ENCODE data around the gene EFCC1. TPM values are rescaled to one million over a fixed set of nuclear protein-coding genes. Genes with fewer than 3 reads are reported as not detected.

The EFCC1 gene
- polyA plus RNA-seq, 2 of the 4 experiments (the other 2 are of a cell fraction), result 0.04 TPM; not detected in 1

DNA sequence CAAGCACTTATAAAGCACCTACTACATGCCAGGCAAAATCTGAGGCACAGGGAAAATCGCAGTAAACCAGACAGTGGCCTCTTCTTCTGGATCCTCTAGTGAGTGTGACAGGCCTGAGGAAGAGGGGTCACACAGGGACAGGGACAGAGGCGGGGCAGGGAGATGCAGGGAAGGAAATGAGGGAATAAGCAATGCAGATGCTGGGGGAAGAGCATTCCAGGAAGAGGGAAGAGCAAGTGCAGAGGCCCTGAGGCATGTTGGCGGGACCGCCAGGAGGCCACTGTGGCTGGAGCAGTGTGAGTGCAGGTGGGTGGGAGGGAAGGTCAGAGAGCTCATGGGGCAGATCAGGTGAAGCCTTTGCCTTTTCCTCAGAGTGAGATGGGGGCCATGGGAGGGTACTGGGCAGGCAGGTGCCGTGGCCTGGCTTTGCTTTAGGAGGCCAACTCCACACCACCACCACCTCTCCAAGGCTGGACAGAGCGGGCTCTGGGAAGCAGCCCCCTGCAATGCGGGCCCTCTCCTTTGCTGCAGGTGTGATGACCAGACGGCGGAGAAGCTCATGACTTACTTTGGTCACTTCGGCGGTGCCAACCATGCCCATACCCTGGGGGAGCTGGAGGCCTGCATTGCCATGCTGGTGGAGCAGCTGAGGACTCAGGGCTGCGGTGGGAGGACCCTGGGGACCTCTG is 32.7 kb downstream of the EFCC1 start:
- H3K9me3 ChIP-seq, result peaks cover 5% of the 10 kb centered on the region; the same call in 1 of the 3 replicates
- TF ChIP-seq HOXB13 (CRISPR knock-in tag; IDR thresholded peaks at IDR 0.05; ENCODE audit: low read depth), result no peak
- TF ChIP-seq POLR2A (IDR thresholded peaks at IDR 0.05; ENCODE audit: low read length), result no peak
- TF ChIP-seq RFX5 (IDR thresholded peaks at IDR 0.05), result no peak
- WGBS (ENCODE audit: missing lambda C conversion rate), result 54% methylated on average over 5 of the region's 12 CpGs

DNA sequence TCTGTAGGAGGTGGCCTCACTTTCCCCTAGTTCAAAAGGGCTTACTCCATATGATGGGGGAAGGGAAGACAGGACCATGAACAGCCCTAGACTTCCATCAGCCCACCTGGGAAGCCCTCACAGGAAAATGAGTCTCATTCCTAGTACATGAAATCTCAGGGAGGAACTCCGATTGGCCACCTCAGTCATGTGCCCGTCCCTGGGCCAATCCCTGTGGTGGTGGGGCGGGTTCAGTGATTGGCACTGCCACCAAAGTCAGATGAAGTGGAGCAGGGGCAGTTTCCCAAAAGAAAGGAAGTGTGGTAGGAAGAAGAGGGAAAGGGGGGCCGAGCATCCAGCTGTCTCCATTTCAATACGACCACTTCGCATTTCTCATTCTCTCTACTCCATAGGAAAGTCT is 33.5 kb downstream of the EFCC1 start:
- no peak for TF ChIP-seq RFX5 (IDR thresholded peaks at IDR 0.05)
- TF ChIP-seq, protein P1, sequence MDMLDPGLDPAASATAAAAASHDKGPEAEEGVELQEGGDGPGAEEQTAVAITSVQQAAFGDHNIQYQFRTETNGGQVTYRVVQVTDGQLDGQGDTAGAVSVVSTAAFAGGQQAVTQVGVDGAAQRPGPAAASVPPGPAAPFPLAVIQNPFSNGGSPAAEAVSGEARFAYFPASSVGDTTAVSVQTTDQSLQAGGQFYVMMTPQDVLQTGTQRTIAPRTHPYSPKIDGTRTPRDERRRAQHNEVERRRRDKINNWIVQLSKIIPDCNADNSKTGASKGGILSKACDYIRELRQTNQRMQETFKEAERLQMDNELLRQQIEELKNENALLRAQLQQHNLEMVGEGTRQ (IDR thresholded peaks at IDR 0.05), result peak; percentile 70
- no peak for TF ChIP-seq HDAC2 (IDR thresholded peaks at IDR 0.05)
- H3K27ac ChIP-seq, result no peak overlapping the region
- WGBS (ENCODE audit: missing lambda C conversion rate), result 67% methylated on average over 6 of the region's 6 CpGs
- FAIRE-seq (no peak), ATAC-seq (peak in 1 of 2 experiments; percentile 83; a peak in 3 of 6 replicates), DNase-seq (ENCODE audit: low read depth in 1 of 2, low spot score in 1 of 2) (peak in 1 of 2 experiments; percentile 28)
- ChIA-PET POLR2A (no interaction called here), CTCF (no interaction called here)
- H3K4me3 ChIP-seq, result no peak overlapping the region
- H3K4me1 ChIP-seq, result no peaks in the 10 kb centered on the region
- no peak overlapping the region for H3K4me2 ChIP-seq
- H3K9me3 ChIP-seq, result peaks cover 5% of the 10 kb centered on the region; the same call in 1 of the 3 replicates

More for the DNA sequence above, 32.7 kb downstream of the EFCC1 start:
- Histone ChIP-seq H3K4me3 (no peak overlapping the region), H3K4me2 (no peak overlapping the region), H3K4me1 (no peaks in the 10 kb centered on the region), H3K27ac (no peak overlapping the region)
- no peak for DNase-seq (ENCODE audit: low read depth in 1 of 2, low spot score in 1 of 2)
- POLR2A ChIA-PET, result no interaction called here
- no peak for FAIRE-seq
- CTCF ChIA-PET, result interaction anchor here (1.6 kb wide), 1 partner anchor 128 kb away, joined by 3 read pairs; no protein-coding TSS in a partner anchor
- no peak for ATAC-seq

DNA sequence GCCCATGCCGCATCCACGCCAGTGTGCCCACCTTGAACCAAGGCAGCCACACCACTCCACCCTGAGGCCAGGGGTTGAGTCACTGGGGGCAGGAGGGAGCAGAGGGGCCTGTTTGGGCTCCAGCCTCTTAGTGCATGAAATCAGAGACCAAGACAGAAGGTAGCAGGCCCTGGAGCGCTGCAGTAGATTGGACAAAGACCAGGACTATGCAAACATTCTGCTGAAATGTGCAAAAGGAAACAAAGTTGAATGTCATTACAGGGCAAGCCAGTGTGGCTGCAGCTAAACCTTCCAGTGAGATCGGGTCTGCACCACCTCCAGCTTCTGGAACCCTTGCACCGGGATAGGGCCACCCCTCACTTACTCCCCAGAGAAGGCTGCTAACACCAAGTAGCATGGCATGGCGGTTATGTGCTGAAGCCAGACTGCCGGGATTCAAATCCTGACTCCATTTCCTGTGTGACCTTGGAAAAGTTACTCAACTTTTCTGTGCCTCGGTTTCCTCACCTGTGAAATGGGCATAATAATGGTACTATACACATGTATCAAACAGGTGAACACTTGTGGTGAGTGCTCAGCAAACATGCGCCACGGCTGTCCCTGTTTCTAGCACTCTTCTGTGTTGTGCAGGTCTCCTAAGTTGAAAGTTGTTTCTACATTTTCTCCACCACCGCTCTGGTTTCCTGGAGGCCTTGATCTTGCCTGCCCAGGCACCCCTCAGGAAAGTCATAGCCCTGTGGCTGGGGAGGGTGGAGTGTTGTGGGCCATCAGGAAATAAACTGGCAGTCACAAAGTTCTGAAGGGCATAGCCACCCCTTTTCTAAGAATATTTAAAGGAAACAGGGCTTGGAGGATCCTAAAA is 34.5 kb downstream of the EFCC1 start:
- DNase-seq (ENCODE audit: low read depth in 1 of 2, low spot score in 1 of 2) (no peak), ATAC-seq (no peak), FAIRE-seq (no peak)
- TF ChIP-seq, protein P2, sequence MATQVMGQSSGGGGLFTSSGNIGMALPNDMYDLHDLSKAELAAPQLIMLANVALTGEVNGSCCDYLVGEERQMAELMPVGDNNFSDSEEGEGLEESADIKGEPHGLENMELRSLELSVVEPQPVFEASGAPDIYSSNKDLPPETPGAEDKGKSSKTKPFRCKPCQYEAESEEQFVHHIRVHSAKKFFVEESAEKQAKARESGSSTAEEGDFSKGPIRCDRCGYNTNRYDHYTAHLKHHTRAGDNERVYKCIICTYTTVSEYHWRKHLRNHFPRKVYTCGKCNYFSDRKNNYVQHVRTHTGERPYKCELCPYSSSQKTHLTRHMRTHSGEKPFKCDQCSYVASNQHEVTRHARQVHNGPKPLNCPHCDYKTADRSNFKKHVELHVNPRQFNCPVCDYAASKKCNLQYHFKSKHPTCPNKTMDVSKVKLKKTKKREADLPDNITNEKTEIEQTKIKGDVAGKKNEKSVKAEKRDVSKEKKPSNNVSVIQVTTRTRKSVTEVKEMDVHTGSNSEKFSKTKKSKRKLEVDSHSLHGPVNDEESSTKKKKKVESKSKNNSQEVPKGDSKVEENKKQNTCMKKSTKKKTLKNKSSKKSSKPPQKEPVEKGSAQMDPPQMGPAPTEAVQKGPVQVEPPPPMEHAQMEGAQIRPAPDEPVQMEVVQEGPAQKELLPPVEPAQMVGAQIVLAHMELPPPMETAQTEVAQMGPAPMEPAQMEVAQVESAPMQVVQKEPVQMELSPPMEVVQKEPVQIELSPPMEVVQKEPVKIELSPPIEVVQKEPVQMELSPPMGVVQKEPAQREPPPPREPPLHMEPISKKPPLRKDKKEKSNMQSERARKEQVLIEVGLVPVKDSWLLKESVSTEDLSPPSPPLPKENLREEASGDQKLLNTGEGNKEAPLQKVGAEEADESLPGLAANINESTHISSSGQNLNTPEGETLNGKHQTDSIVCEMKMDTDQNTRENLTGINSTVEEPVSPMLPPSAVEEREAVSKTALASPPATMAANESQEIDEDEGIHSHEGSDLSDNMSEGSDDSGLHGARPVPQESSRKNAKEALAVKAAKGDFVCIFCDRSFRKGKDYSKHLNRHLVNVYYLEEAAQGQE (IDR thresholded peaks at IDR 0.05), result no peak
- TF ChIP-seq EHF (CRISPR knock-in tag; IDR thresholded peaks at IDR 0.05) (no peak), HOXB5 (CRISPR knock-in tag; IDR thresholded peaks at IDR 0.05) (no peak), POLR2AphosphoS2 (conservative IDR thresholded peaks at IDR 0.05; ENCODE audit: low read length) (no peak), PHF8 (IDR thresholded peaks at IDR 0.05; ENCODE audit: borderline replicate concordance, low read depth) (no peak), POLR2A (IDR thresholded peaks at IDR 0.05; ENCODE audit: low read length) (no peak), NR3C1 (IDR thresholded peaks at IDR 0.05) (no peak), HEYL (CRISPR knock-in tag; IDR thresholded peaks at IDR 0.05) (no peak), ZSCAN20 (CRISPR knock-in tag; IDR thresholded peaks at IDR 0.05) (no peak), RAD21 (conservative IDR thresholded peaks at IDR 0.05 in 1 of 2, IDR thresholded peaks at IDR 0.05 in 1 of 2) (no peak), KDM1A (IDR thresholded peaks at IDR 0.05; ENCODE audit: low read depth) (no peak)
- TF ChIP-seq, protein P3, sequence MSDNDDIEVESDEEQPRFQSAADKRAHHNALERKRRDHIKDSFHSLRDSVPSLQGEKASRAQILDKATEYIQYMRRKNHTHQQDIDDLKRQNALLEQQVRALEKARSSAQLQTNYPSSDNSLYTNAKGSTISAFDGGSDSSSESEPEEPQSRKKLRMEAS (IDR thresholded peaks at IDR 0.05), result no peak
- TF ChIP-seq, protein P4, sequence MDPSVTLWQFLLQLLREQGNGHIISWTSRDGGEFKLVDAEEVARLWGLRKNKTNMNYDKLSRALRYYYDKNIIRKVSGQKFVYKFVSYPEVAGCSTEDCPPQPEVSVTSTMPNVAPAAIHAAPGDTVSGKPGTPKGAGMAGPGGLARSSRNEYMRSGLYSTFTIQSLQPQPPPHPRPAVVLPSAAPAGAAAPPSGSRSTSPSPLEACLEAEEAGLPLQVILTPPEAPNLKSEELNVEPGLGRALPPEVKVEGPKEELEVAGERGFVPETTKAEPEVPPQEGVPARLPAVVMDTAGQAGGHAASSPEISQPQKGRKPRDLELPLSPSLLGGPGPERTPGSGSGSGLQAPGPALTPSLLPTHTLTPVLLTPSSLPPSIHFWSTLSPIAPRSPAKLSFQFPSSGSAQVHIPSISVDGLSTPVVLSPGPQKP (IDR thresholded peaks at IDR 0.05; ENCODE audit: low read depth, low read length), result no peak
- Histone ChIP-seq H3K4me3 (no peak overlapping the region), H3K9me3 (no peaks in the 10 kb centered on the region; the same call in 2 of the 3 replicates), H3K27ac (no peak overlapping the region), H3K4me2 (no peak overlapping the region), H3K4me1 (no peaks in the 10 kb centered on the region)
- CTCF ChIA-PET, result interaction anchor here (3.3 kb wide), 1 partner anchor 18 kb away, joined by 16 read pairs; no protein-coding TSS in a partner anchor
- POLR2A ChIA-PET, result no interaction called here
- 77% methylated on average over 11 of the region's 11 CpGs for WGBS (ENCODE audit: missing lambda C conversion rate)
